PC-9 (cell line): Measurements from ENCODE around the gene HTR2B. TPM values are rescaled to one million over a fixed set of nuclear protein-coding genes. Genes with fewer than 3 reads are reported as not detected.
"Not testable (repeated sequence)": the region's sequence is repeated elsewhere in the genome, so short reads cannot be mapped to it uniquely, and the experiment has no call there.

Experiments
- BruUV-seq: library from RNA; stranded (reverse); fragments of 400-500 nt; replicated peaks from 2 replicates; lab custom pipeline; 2021; lab: Mats Ljungman, UMichigan
- CTCF ChIA-PET: fragments of 300-600 bp; sonication (Branson Sonifier 250); formaldehyde crosslinking; loops from one replicate; lab custom pipeline; 2022; ENCODE audit warnings: antibody characterized with exemption; lab: Charles Lee
- POLR2A ChIA-PET: fragments of 300-600 bp; sonication (Branson Sonifier 250); formaldehyde crosslinking; loops from one replicate; lab custom pipeline; 2022; ENCODE audit warnings: antibody characterized with exemption; ENCODE audit not compliant: unreplicated experiment; lab: Charles Lee
- DNase-seq, 2 experiments: peaks; one replicate each; pipeline versions ENCODE4 v3.0.0 to v3.0.0-alpha.2; 2015 to 2022; ENCODE audit warnings: mixed read lengths in 1 of 2
- H2AFZ ChIP-seq: fragments of 200-600 bp; sonication (generic); 2 replicates; pipeline ENCODE4 v1.8.1; 2017; ENCODE audit warnings: antibody characterized with exemption
- H3F3A ChIP-seq: fragments of 200-600 bp; sonication (generic); 2 replicates; pipeline ENCODE4 v1.8.1; 2017; ENCODE audit warnings: antibody characterized with exemption, mild to moderate bottlenecking, low read depth; ENCODE audit not compliant: insufficient read depth
- H3K27ac ChIP-seq: fragments of 200-600 bp; sonication (generic); 2 replicates; pipeline ENCODE4 v1.6.1; 2016; ENCODE audit warnings: mixed run types
- H3K27me3 ChIP-seq: fragments of 200-600 bp; sonication (generic); 2 replicates; pipeline ENCODE4 v1.6.1; 2016; ENCODE audit warnings: low read depth, mixed run types; ENCODE audit not compliant: insufficient read depth
- H3K36me3 ChIP-seq: fragments of 200-600 bp; sonication (generic); 2 replicates; pipeline ENCODE4 v1.6.1; 2016; ENCODE audit warnings: low read depth, mixed run types
- H3K4me1 ChIP-seq: fragments of 200-600 bp; sonication (generic); replicated peaks from 2 replicates; pipeline ENCODE4 v1.6.1; 2016; ENCODE audit warnings: mixed run types; ENCODE audit not compliant: insufficient read depth
- H3K4me2 ChIP-seq: fragments of 200-600 bp; sonication (generic); 2 replicates; pipeline ENCODE4 v1.6.1; 2017; ENCODE audit warnings: mixed run types
- H3K4me3 ChIP-seq: fragments of 200-600 bp; sonication (generic); 2 replicates; pipeline ENCODE4 v1.6.1; 2016; ENCODE audit warnings: mixed run types
- H3K79me2 ChIP-seq: fragments of 200-600 bp; sonication (generic); 2 replicates; pipeline ENCODE4 v1.6.1; 2017; ENCODE audit warnings: low read depth, mixed run types
- H3K9me2 ChIP-seq: fragments of 200-600 bp; sonication (generic); 2 replicates; pipeline ENCODE4 v1.8.1; 2017; ENCODE audit warnings: mild to moderate bottlenecking; ENCODE audit not compliant: insufficient read depth
- H3K9me3 ChIP-seq: fragments of 200-600 bp; sonication (generic); 2 replicates; pipeline ENCODE4 v1.8.1; 2016; ENCODE audit warnings: low read depth; ENCODE audit not compliant: insufficient read depth
- H4K20me1 ChIP-seq: fragments of 200-600 bp; sonication (generic); 2 replicates; pipeline ENCODE4 v1.8.1; 2017; ENCODE audit not compliant: insufficient read depth
- CTCF ChIP-seq: fragments of 200-600 bp; sonication (generic); conservative IDR thresholded peaks from 2 replicates; pipeline ENCODE4 v1.6.1; 2017; ENCODE audit warnings: mixed run types, antibody characterized with exemption, mild to moderate bottlenecking, moderate library complexity
- EZH2 ChIP-seq: fragments of 200-600 bp; sonication (generic); IDR thresholded peaks from 2 replicates; pipeline ENCODE4 v1.8.0; 2017; ENCODE audit warnings: antibody characterized with exemption, low read depth
- intact Hi-C: fragments of 100-400 bp; cut with micrococcal nuclease; formaldehyde crosslinking; loops from one replicate; pipeline ENCODE4 v1.10.0; 2022; ENCODE audit not compliant: unreplicated experiment
- total RNA-seq: library from RNA; stranded (reverse); gene quantifications from 2 replicates; pipeline ENCODE4 v1.2.3, GENCODE V29; 2021

HTR2B gene
- total RNA-seq, 1 experiment from 2014 or later: not detected

- no peak overlapping the region for H3K4me3 ChIP-seq
- peaks cover 26% of the 10 kb centered on the region for H3K36me3 ChIP-seq
- no peaks in the 10 kb centered on the region; the same call in 1 of the 2 replicates for H4K20me1 ChIP-seq
- ChIA-PET CTCF (no interaction called here), POLR2A (no interaction called here)
- no TSS peak for BruUV-seq
- no peaks in the 10 kb centered on the region for H3K4me1 ChIP-seq
- H3K27ac ChIP-seq: no peak overlapping the region
- intact Hi-C loops: no loop called here
- no peak overlapping the region for H2AFZ ChIP-seq
- TF ChIP-seq EZH2 (no peak), CTCF (no peak)
- DNase-seq: no peak
- peaks cover 7% of the 10 kb centered on the region for H3F3A ChIP-seq
- no peaks in the 10 kb centered on the region for H3K9me2 ChIP-seq
- no peaks in the 10 kb centered on the region for H3K27me3 ChIP-seq
- H3K9me3 ChIP-seq: no peaks in the 10 kb centered on the region
- no peak overlapping the region for H3K4me2 ChIP-seq
- no peaks in the 10 kb centered on the region for H3K79me2 ChIP-seq
These were observed 20.1 kb upstream of the HTR2B start for GRCh38 chr2:231144896-231145295.

- H3K4me2 ChIP-seq, H3K79me2 ChIP-seq, BruUV-seq, H3K4me3 ChIP-seq, H3F3A ChIP-seq, H3K36me3 ChIP-seq, H3K27ac ChIP-seq, POLR2A ChIA-PET, H3K9me2 ChIP-seq, H3K9me3 ChIP-seq, intact Hi-C loops, H2AFZ ChIP-seq, H3K4me1 ChIP-seq, DNase-seq, CTCF ChIA-PET, H4K20me1 ChIP-seq, H3K27me3 ChIP-seq: not testable (repeated sequence)
These were observed 16.0 kb upstream of the HTR2B start for GRCh38 chr2:231140808-231141207.

GRCh38 chr2:231139796-231140195 lies 15.0 kb upstream of the HTR2B start:
- Histone ChIP-seq H3K27ac (no peak overlapping the region), H3K9me2 (no peaks in the 10 kb centered on the region; the same call in 1 of the 2 replicates), H3K4me2 (no peak overlapping the region), H3F3A (0 out of 2 replicates have a peak, but pooled peaks cover 6% of the 10 kb centered on the region), H3K4me3 (no peak overlapping the region), H3K79me2 (0 out of 2 replicates have a peak, but pooled peaks cover 1% of the 10 kb centered on the region), H3K4me1 (no peaks in the 10 kb centered on the region), H4K20me1 (no peaks in the 10 kb centered on the region; the same call in 1 of the 2 replicates), H2AFZ (no peak overlapping the region), H3K27me3 (no peaks in the 10 kb centered on the region), H3K9me3 (no peaks in the 10 kb centered on the region), H3K36me3 (0 out of 2 replicates have a peak, but pooled peaks cover 5% of the 10 kb centered on the region)
- ChIA-PET CTCF (no interaction called here), POLR2A (no interaction called here)
- BruUV-seq: no TSS peak
- TF ChIP-seq EZH2 (no peak), CTCF (no peak)
- intact Hi-C loops: no loop called here
- DNase-seq: no peak

GRCh38 chr2:231138699-231139098 lies 13.9 kb upstream of the HTR2B start:
- Histone ChIP-seq H3K4me3 (no peak overlapping the region), H3K9me2 (no peaks in the 10 kb centered on the region; the same call in 1 of the 2 replicates), H3F3A (0 out of 2 replicates have a peak, but pooled peaks cover 14% of the 10 kb centered on the region), H3K4me2 (no peak overlapping the region), H3K4me1 (no peaks in the 10 kb centered on the region), H3K27me3 (no peaks in the 10 kb centered on the region), H3K27ac (no peak overlapping the region), H3K36me3 (0 out of 2 replicates have a peak, but pooled peaks cover 5% of the 10 kb centered on the region), H3K9me3 (no peaks in the 10 kb centered on the region), H2AFZ (no peak overlapping the region), H4K20me1 (no peaks in the 10 kb centered on the region; the same call in 1 of the 2 replicates), H3K79me2 (peaks cover 10% of the 10 kb centered on the region; the same call in 1 of the 2 replicates)
- intact Hi-C loops: no loop called here
- ChIA-PET POLR2A (interaction anchor here (0.7 kb wide), 1 partner anchor 10 kb away, joined by 3 read pairs; no protein-coding TSS in a partner anchor), CTCF (interaction anchor here (0.7 kb wide), 1 partner anchor 73 kb away, joined by 5 read pairs; no protein-coding TSS in a partner anchor)
- DNase-seq: no peak
- BruUV-seq: no TSS peak
- no peak for TF ChIP-seq EZH2
- TF ChIP-seq CTCF: no peak
